ENCODE measurements around the gene ADCK1. TPM values are rescaled to one million over a fixed set of nuclear protein-coding genes. Genes with fewer than 3 reads are reported as not detected.
A peak's percentile ranks its signal among the peaks of the same experiment; 100 is the strongest.

ADCK1 gene
- total RNA-seq, 1 experiment from 2014 or later = 12.2 TPM

- no peaks in the 10 kb centered on the region for H3K9me3 ChIP-seq (ENCODE audit: control insufficient read depth, low read depth, low read length)
- no peak overlapping the region for H3K18ac ChIP-seq (ENCODE audit: insufficient read length, low read depth, low read length)
- no peaks in the 10 kb centered on the region for H3K23me2 ChIP-seq (ENCODE audit: insufficient read length, low read depth, low read length, poor library complexity, severe bottlenecking)
- Mint-ChIP-seq H3K9me3 (no peaks in the 10 kb centered on the region; a peak in 2 of 5 replicates), H3K4me1 (peaks cover 0 to 5% of the 10 kb centered on the region in 2 experiments; a peak in 2 of 4 replicates), H3K36me3 (ENCODE audit: insufficient read depth in 1 of 3, low read depth in 3 of 3) (peaks cover 2 to 8% (median 3%) of the 10 kb centered on the region in 3 experiments; a peak in 5 of 7 replicates), H3K27ac (0 out of 7 replicates have a peak overlapping the region, but pooled peaks of 1 of the 3 experiments have one; percentile 23), H3K4me3 (no peak overlapping the region), H3K27me3 (ENCODE audit: low read depth) (no peaks in the 10 kb centered on the region; the same call in 1 of the 2 replicates)
- H3K23ac ChIP-seq (ENCODE audit: insufficient read length, low read depth, low read length) = no peak overlapping the region
- no peak overlapping the region for H3K56ac ChIP-seq (ENCODE audit: insufficient read length, low read depth, low read length)
- H2BK12ac ChIP-seq (ENCODE audit: insufficient read length, low read depth, low read length) = no peak overlapping the region
- no peak for DNase-seq
- H4K91ac ChIP-seq (ENCODE audit: insufficient read length, low read depth, low read length) = no peak overlapping the region
- no peak overlapping the region for H4K5ac ChIP-seq (ENCODE audit: insufficient read length, low read depth, low read length)
- no peaks in the 10 kb centered on the region for H4K20me1 ChIP-seq (ENCODE audit: control insufficient read depth, insufficient read depth, insufficient read length)
- H3K4ac ChIP-seq (ENCODE audit: low read depth, low read length) = no peak overlapping the region
- H2BK120ac ChIP-seq (ENCODE audit: low read depth, low read length, poor library complexity, severe bottlenecking) = no peak overlapping the region
- no peak overlapping the region for H2AFZ ChIP-seq (ENCODE audit: low read length)
- H3K4me2 ChIP-seq (ENCODE audit: insufficient read depth, insufficient read length, low read length) = no peak overlapping the region
- no peaks in the 10 kb centered on the region for H3K79me2 ChIP-seq (ENCODE audit: insufficient read depth, low read length)
- no CpG with 5 or more reads among the region's 5 CpGs for WGBS (ENCODE audit: extremely low coverage, insufficient read length, low lambda C conversion rate)
- H3K79me1 ChIP-seq (ENCODE audit: insufficient read depth, low read depth, low read length, poor library complexity, severe bottlenecking) = no peaks in the 10 kb centered on the region
- no peak overlapping the region for H3K9ac ChIP-seq (ENCODE audit: extremely low read depth, insufficient read length, low read length)
- no peak overlapping the region for H3T11ph ChIP-seq (ENCODE audit: low read length)
- H3K4me1 ChIP-seq (ENCODE audit: insufficient read depth, low read length) = no peaks in the 10 kb centered on the region
- no peaks in the 10 kb centered on the region for H3K27me3 ChIP-seq (ENCODE audit: insufficient read depth, low read length)
- H2BK20ac ChIP-seq (ENCODE audit: low read depth, low read length, poor library complexity, severe bottlenecking) = no peak overlapping the region
- TF ChIP-seq CTCF (conservative IDR thresholded peaks at IDR 0.05) = no peak
- H4K8ac ChIP-seq (replicated peaks; ENCODE audit: insufficient read length, low read depth, low read length) = no peak overlapping the region
- H2BK5ac ChIP-seq (ENCODE audit: insufficient read length, low read length) = no peak overlapping the region
- H2BK15ac ChIP-seq (ENCODE audit: low read depth, low read length) = no peak overlapping the region
- H3K14ac ChIP-seq (ENCODE audit: insufficient read depth, low read length) = no peak overlapping the region
- no peak overlapping the region for H3K27ac ChIP-seq (ENCODE audit: insufficient read length, low read depth, low read length)
- H2AK5ac ChIP-seq (ENCODE audit: insufficient read length, low read length) = no peak overlapping the region
These were observed 80.1 kb downstream of the ADCK1 start for GRCh38 chr14:77880056-77880455.
